ENCODE measurements around the gene RHBDF2. TPM values are rescaled to one million over a fixed set of nuclear protein-coding genes. Genes with fewer than 3 reads are reported as not detected.

Gene RHBDF2
- total and polyA plus RNA-seq, 2 experiments from 2014 or later, result 4.9 to 11.0 TPM

- TF ChIP-seq EZH2phosphoT487 (IDR thresholded peaks at IDR 0.05; ENCODE audit: low read depth, severe bottlenecking, unreplicated experiment) (no peak), EZH2 (IDR thresholded peaks at IDR 0.05; ENCODE audit: borderline replicate concordance) (no peak), CTCF (IDR thresholded peaks at IDR 0.05; ENCODE audit: poor library complexity) (no peak)
Observed at GRCh38 chr17:76502341-76503211, 1.4 kb upstream of the RHBDF2 start.

GRCh38 chr17:76501827-76502307 lies 644 bp upstream of the RHBDF2 start:
- H3K79me2 ChIP-seq, result peaks cover 11% of the 10 kb centered on the region
- H3K27ac ChIP-seq, result peak overlapping the region; percentile 51
- H3K36me3 ChIP-seq (replicated peaks; ENCODE audit: insufficient read depth, low read depth), result no peaks in the 10 kb centered on the region
- WGBS (ENCODE audit: low lambda C conversion rate, missing lambda C conversion rate), result 73% methylated on average over 11 of the region's 11 CpGs
- peak; percentile 11 for DNase-seq (ENCODE audit: low spot score)
- no peaks in the 10 kb centered on the region for H3K9me3 ChIP-seq (ENCODE audit: low read depth)
- TF ChIP-seq EZH2phosphoT487 (IDR thresholded peaks at IDR 0.05; ENCODE audit: low read depth, severe bottlenecking, unreplicated experiment) (no peak), CTCF (IDR thresholded peaks at IDR 0.05; ENCODE audit: poor library complexity) (no peak), EZH2 (IDR thresholded peaks at IDR 0.05; ENCODE audit: borderline replicate concordance) (no peak)
- H4K20me1 ChIP-seq (ENCODE audit: insufficient read depth, poor library complexity, severe bottlenecking), result no peaks in the 10 kb centered on the region
- no peaks in the 10 kb centered on the region for H3K9me2 ChIP-seq (replicated peaks; ENCODE audit: insufficient read depth)
- H3K27me3 ChIP-seq, result peaks cover 4% of the 10 kb centered on the region
- H2AFZ ChIP-seq, result peak overlapping the region; percentile 77
- peak overlapping the region; percentile 92 for H3K4me2 ChIP-seq
- H3K4me1 ChIP-seq (ENCODE audit: insufficient read depth), result peaks cover 26% of the 10 kb centered on the region
- no peak overlapping the region for H3K4me3 ChIP-seq

More at GRCh38 chr17:76502341-76503211, 1.4 kb upstream of the RHBDF2 start:
- H3K9me2 ChIP-seq (replicated peaks; ENCODE audit: insufficient read depth), result no peaks in the 10 kb centered on the region
- no peaks in the 10 kb centered on the region for H3K9me3 ChIP-seq (ENCODE audit: low read depth)
- H3K79me2 ChIP-seq, result peaks cover 9% of the 10 kb centered on the region
- no peaks in the 10 kb centered on the region for H4K20me1 ChIP-seq (ENCODE audit: insufficient read depth, poor library complexity, severe bottlenecking)
- H3K4me3 ChIP-seq, result no peak overlapping the region
- H2AFZ ChIP-seq, result no peak overlapping the region
- H3K4me1 ChIP-seq (ENCODE audit: insufficient read depth), result peaks cover 25% of the 10 kb centered on the region
- peaks cover 4% of the 10 kb centered on the region for H3K27me3 ChIP-seq
- no peaks in the 10 kb centered on the region for H3K36me3 ChIP-seq (replicated peaks; ENCODE audit: insufficient read depth, low read depth)
- WGBS (ENCODE audit: low lambda C conversion rate, missing lambda C conversion rate), result 79% methylated on average over 8 of the region's 8 CpGs
- H3K27ac ChIP-seq, result no peak overlapping the region
- no peak overlapping the region for H3K4me2 ChIP-seq
- DNase-seq (ENCODE audit: low spot score), result peak; percentile 2

- Histone ChIP-seq H3K36me3 (replicated peaks; ENCODE audit: insufficient read depth, low read depth) (no peaks in the 10 kb centered on the region), H3K79me2 (peaks cover 11% of the 10 kb centered on the region), H3K27ac (peak overlapping the region; percentile 32), H2AFZ (no peak overlapping the region), H4K20me1 (ENCODE audit: insufficient read depth, poor library complexity, severe bottlenecking) (no peaks in the 10 kb centered on the region), H3K4me1 (ENCODE audit: insufficient read depth) (peaks cover 27% of the 10 kb centered on the region), H3K4me3 (peak overlapping the region; percentile 87), H3K9me3 (ENCODE audit: low read depth) (no peaks in the 10 kb centered on the region), H3K9me2 (replicated peaks; ENCODE audit: insufficient read depth) (no peaks in the 10 kb centered on the region), H3K27me3 (no peaks in the 10 kb centered on the region), H3K4me2 (peak overlapping the region; percentile 92)
- no peak for TF ChIP-seq EZH2phosphoT487 (IDR thresholded peaks at IDR 0.05; ENCODE audit: low read depth, severe bottlenecking, unreplicated experiment)
- TF ChIP-seq EZH2 (IDR thresholded peaks at IDR 0.05; ENCODE audit: borderline replicate concordance), result no peak
- TF ChIP-seq CTCF (IDR thresholded peaks at IDR 0.05; ENCODE audit: poor library complexity), result no peak
- DNase-seq (ENCODE audit: low spot score), result no peak
- 5% methylated on average over 10 of the region's 10 CpGs for WGBS (ENCODE audit: low lambda C conversion rate, missing lambda C conversion rate)
Observed at GRCh38 chr17:76500747-76501017, 541 bp downstream of the RHBDF2 start.
